ENCODE data around the gene SLC1A5. TPM values are rescaled to one million over a fixed set of nuclear protein-coding genes. Genes with fewer than 3 reads are reported as not detected.

The SLC1A5 gene
- total and polyA plus RNA-seq, 2 donors (not counting 3 experiments of a cell fraction or from before 2014, with no cell fraction given), result 114 TPM

DNA sequence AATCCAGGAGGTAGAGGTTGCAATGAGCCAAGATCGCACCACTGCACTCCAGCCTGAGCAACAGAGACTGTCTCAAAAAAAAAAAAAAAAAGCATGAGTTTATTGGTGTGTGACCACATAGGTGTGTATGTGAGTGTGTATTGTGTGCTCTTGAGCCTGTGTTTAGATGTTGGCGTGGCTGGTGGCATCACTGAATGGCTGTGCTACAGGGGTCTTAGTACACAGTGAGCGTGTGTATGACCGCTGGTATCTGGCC, 2.5 kb downstream of the SLC1A5 start:
- dilution Hi-C loops (cut with MboI; ENCODE audit: extremely low pct_ligation_motif_present, low sequenced_read_pairs) (no loop called here), intact Hi-C loops (cut with micrococcal nuclease) (loop anchor here (1.0 to 5.0 kb wide), 4 partner anchors 31 to 471 kb away; partner anchors contain the start of gene CCDC9)
- BruUV-seq (replicated peaks), result no TSS peak
- Histone ChIP-seq H4K20me1 (replicated peaks; ENCODE audit: control insufficient read depth, extremely low read depth, insufficient read depth, low read length) (peaks cover 4% of the 10 kb centered on the region), H3K9ac (replicated peaks; ENCODE audit: extremely low read depth, insufficient read depth, low read length) (peak overlapping the region; percentile 94), H3K4me3 (replicated peaks in 1 of 3; ENCODE audit: insufficient read depth in 1 of 3, low read depth in 1 of 3, low read length in 3 of 3) (peak overlapping the region in 2 of 3 experiments; percentile 60 to 89), H3K4me2 (ENCODE audit: insufficient read depth, low read length) (peak overlapping the region; percentile 69), H3K36me3 (ENCODE audit: control insufficient read depth in 2 of 2, extremely low read depth in 1 of 2, insufficient read depth in 2 of 2, low read length in 2 of 2) (peaks cover 12 to 16% of the 10 kb centered on the region in 2 experiments), H3K79me2 (ENCODE audit: control insufficient read depth, insufficient read depth, low read length) (peaks cover 63% of the 10 kb centered on the region), H3K4me1 (ENCODE audit: control insufficient read depth, extremely low read depth, insufficient read depth, low read length) (peaks cover 34% of the 10 kb centered on the region), H3K27ac (ENCODE audit: insufficient read depth, low read depth, low read length) (peak overlapping the region; percentile 98), H2AFZ (ENCODE audit: low read depth, low read length) (no peak overlapping the region), H3K27me3 (ENCODE audit: control insufficient read depth in 2 of 2, insufficient read depth in 2 of 2, low read length in 2 of 2) (no peaks in the 10 kb centered on the region), H3K9me1 (replicated peaks; ENCODE audit: control insufficient read depth, extremely low read depth, insufficient read depth, low read length) (no peaks in the 10 kb centered on the region), H3K9me3 (replicated peaks; ENCODE audit: control insufficient read depth, insufficient read depth, low read length) (no peaks in the 10 kb centered on the region)
- FAIRE-seq, result no peak
- no peak for DNase-seq (ENCODE audit: low read depth, low spot score)
- ChIA-PET CTCF (interaction anchor here (1.8 to 6.7 kb wide), 4 partner anchors 16 to 55 kb away, joined by 5 to 63 read pairs (median 14); no protein-coding TSS in a partner anchor), POLR2A (interaction anchor here (0.9 kb wide), 1 partner anchor 27 kb away, joined by 5 read pairs; no protein-coding TSS in a partner anchor)
- TF ChIP-seq EZH2 (IDR thresholded peaks at IDR 0.05; ENCODE audit: borderline replicate concordance, low read depth, low read length, severe bottlenecking), result no peak
- TF ChIP-seq MAX (IDR thresholded peaks at IDR 0.05; ENCODE audit: insufficient read depth, insufficient read length), result no peak
- no peak for TF ChIP-seq MYC (IDR thresholded peaks at IDR 0.05; ENCODE audit: low read depth, low read length)
- no peak for TF ChIP-seq POLR2AphosphoS5 (IDR thresholded peaks at IDR 0.05; ENCODE audit: insufficient read depth, low read depth, low read length)
- TF ChIP-seq CTCF (IDR thresholded peaks at IDR 0.05; ENCODE audit: extremely low read depth in 1 of 2, insufficient read depth in 1 of 2, low read depth in 1 of 2, low read length in 2 of 2), result no peak
- TF ChIP-seq FOS (IDR thresholded peaks at IDR 0.05; ENCODE audit: borderline replicate concordance, insufficient read depth, low read length), result no peak
- no peak for TF ChIP-seq POLR2A (IDR thresholded peaks at IDR 0.05; ENCODE audit: low read depth, low read length)
- TF ChIP-seq JUN (IDR thresholded peaks at IDR 0.05; ENCODE audit: borderline replicate concordance, insufficient read depth, insufficient read length, low read depth), result no peak
- no peak for TF ChIP-seq GATA2 (IDR thresholded peaks at IDR 0.05; ENCODE audit: insufficient read depth, insufficient read length, low read depth, low read length)

All from endothelial cell of umbilical vein (primary cell).